HEK293 (cell line): ENCODE results near the gene LMO7.
A peak's percentile ranks its signal among the peaks of the same experiment; 100 is the strongest.

Experiments
- BCL11A ChIP-seq: fragments of 450-650 bp; formaldehyde crosslinking; IDR thresholded peaks from 2 replicates; pipeline ENCODE4 v1.5.1; 2016; ENCODE audit warnings: low read depth, missing biosample characterization, missing genetic modification characterization
- EGR2 ChIP-seq: fragments of 450-650 bp; formaldehyde crosslinking; IDR thresholded peaks from 2 replicates; pipeline ENCODE4 v1.5.1; 2016; ENCODE audit warnings: low read depth, missing biosample characterization, missing genetic modification characterization
- GLIS2 ChIP-seq: fragments of 450-650 bp; formaldehyde crosslinking; IDR thresholded peaks from 2 replicates; pipeline ENCODE4 v1.5.1; 2016; ENCODE audit warnings: missing biosample characterization, missing genetic modification characterization
- SP7 ChIP-seq: fragments of 450-650 bp; formaldehyde crosslinking; IDR thresholded peaks from 2 replicates; pipeline ENCODE4 v1.5.1; 2016; ENCODE audit warnings: missing biosample characterization, missing genetic modification characterization
- ZBTB8A ChIP-seq: fragments of 450-650 bp; formaldehyde crosslinking; IDR thresholded peaks from 2 replicates; pipeline ENCODE4 v1.5.1; 2016; ENCODE audit warnings: missing biosample characterization, missing genetic modification characterization
- ZNF202 ChIP-seq: fragments of 450-650 bp; formaldehyde crosslinking; IDR thresholded peaks from 2 replicates; pipeline ENCODE4 v1.5.1; 2016; ENCODE audit warnings: missing biosample characterization, missing genetic modification characterization, borderline replicate concordance
- ZNF24 ChIP-seq: fragments of 450-650 bp; formaldehyde crosslinking; IDR thresholded peaks from 2 replicates; pipeline ENCODE4 v1.5.1; 2016; ENCODE audit warnings: missing biosample characterization, missing genetic modification characterization
- ZNF335 ChIP-seq: fragments of 450-650 bp; formaldehyde crosslinking; conservative IDR thresholded peaks from 2 replicates; pipeline ENCODE4 v1.5.1; 2016; ENCODE audit warnings: missing biosample characterization, missing genetic modification characterization
- ZNF518A ChIP-seq: fragments of 450-650 bp; formaldehyde crosslinking; conservative IDR thresholded peaks from 2 replicates; pipeline ENCODE4 v1.5.1; 2016; ENCODE audit warnings: low read depth, missing biosample characterization, missing genetic modification characterization
- ZNF707 ChIP-seq: fragments of 450-650 bp; formaldehyde crosslinking; IDR thresholded peaks from 2 replicates; pipeline ENCODE4 v1.5.1; 2016; ENCODE audit warnings: missing biosample characterization, missing genetic modification characterization
- ZNF792 ChIP-seq: fragments of 450-650 bp; formaldehyde crosslinking; IDR thresholded peaks from 2 replicates; pipeline ENCODE4 v1.5.1; 2016; ENCODE audit warnings: missing biosample characterization, missing genetic modification characterization
- ZSCAN30 ChIP-seq: fragments of 450-650 bp; IDR thresholded peaks from 2 replicates; pipeline ENCODE4 v1.5.1; 2018; ENCODE audit warnings: missing biosample characterization, mild to moderate bottlenecking, missing genetic modification characterization, moderate library complexity
- TF ChIP-seq, protein P1 (sequence below): fragments of 450-650 bp; IDR thresholded peaks from 2 replicates; pipeline ENCODE4 v1.5.1; 2018; ENCODE audit warnings: missing biosample characterization, missing genetic modification characterization
- TF ChIP-seq, protein P2 (sequence below): fragments of 450-650 bp; formaldehyde crosslinking; IDR thresholded peaks from 2 replicates; pipeline ENCODE4 v1.5.1; 2016; ENCODE audit warnings: missing biosample characterization, missing genetic modification characterization
- TF ChIP-seq, protein P3 (sequence below): fragments of 450-650 bp; formaldehyde crosslinking; IDR thresholded peaks from 2 replicates; pipeline ENCODE4 v1.5.1; 2016; ENCODE audit warnings: missing biosample characterization, missing genetic modification characterization

Gene LMO7

GRCh38 chr13:75635101-75635827 lies 866 bp upstream of the LMO7 start (continued):
- TF ChIP-seq, protein P1, sequence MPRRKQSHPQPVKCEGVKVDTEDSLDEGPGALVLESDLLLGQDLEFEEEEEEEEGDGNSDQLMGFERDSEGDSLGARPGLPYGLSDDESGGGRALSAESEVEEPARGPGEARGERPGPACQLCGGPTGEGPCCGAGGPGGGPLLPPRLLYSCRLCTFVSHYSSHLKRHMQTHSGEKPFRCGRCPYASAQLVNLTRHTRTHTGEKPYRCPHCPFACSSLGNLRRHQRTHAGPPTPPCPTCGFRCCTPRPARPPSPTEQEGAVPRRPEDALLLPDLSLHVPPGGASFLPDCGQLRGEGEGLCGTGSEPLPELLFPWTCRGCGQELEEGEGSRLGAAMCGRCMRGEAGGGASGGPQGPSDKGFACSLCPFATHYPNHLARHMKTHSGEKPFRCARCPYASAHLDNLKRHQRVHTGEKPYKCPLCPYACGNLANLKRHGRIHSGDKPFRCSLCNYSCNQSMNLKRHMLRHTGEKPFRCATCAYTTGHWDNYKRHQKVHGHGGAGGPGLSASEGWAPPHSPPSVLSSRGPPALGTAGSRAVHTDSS (tag by site-specific recombination): no peak
- TF ChIP-seq ZBTB8A (tag by site-specific recombination) (peak; percentile 47; the same call in 1 of the 2 replicates), ZNF24 (tag by site-specific recombination) (no peak), ZNF518A (tag by site-specific recombination) (no peak), GLIS2 (tag by site-specific recombination) (0 out of 2 replicates have a peak, but pooled peaks have one; percentile 27), ZNF707 (tag by site-specific recombination) (no peak), ZNF792 (tag by site-specific recombination) (no peak), BCL11A (tag by site-specific recombination) (no peak), ZNF335 (tag by site-specific recombination) (no peak), SP7 (tag by site-specific recombination) (0 out of 2 replicates have a peak, but pooled peaks have one; percentile 24), EGR2 (peak; percentile 10; the same call in 1 of the 2 replicates), ZNF202 (tag by site-specific recombination) (0 out of 2 replicates have a peak, but pooled peaks have one; percentile 35), ZSCAN30 (0 out of 2 replicates have a peak, but pooled peaks have one; percentile 10)
- TF ChIP-seq, protein P2, sequence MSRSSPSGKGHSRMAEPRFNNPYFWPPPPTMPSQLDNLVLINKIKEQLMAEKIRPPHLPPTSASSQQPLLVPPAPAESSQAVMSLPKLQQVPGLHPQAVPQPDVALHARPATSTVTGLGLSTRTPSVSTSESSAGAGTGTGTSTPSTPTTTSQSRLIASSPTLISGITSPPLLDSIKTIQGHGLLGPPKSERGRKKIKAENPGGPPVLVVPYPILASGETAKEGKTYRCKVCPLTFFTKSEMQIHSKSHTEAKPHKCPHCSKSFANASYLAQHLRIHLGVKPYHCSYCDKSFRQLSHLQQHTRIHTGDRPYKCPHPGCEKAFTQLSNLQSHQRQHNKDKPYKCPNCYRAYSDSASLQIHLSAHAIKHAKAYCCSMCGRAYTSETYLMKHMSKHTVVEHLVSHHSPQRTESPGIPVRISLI (tag by site-specific recombination): no peak
- TF ChIP-seq, protein P3, sequence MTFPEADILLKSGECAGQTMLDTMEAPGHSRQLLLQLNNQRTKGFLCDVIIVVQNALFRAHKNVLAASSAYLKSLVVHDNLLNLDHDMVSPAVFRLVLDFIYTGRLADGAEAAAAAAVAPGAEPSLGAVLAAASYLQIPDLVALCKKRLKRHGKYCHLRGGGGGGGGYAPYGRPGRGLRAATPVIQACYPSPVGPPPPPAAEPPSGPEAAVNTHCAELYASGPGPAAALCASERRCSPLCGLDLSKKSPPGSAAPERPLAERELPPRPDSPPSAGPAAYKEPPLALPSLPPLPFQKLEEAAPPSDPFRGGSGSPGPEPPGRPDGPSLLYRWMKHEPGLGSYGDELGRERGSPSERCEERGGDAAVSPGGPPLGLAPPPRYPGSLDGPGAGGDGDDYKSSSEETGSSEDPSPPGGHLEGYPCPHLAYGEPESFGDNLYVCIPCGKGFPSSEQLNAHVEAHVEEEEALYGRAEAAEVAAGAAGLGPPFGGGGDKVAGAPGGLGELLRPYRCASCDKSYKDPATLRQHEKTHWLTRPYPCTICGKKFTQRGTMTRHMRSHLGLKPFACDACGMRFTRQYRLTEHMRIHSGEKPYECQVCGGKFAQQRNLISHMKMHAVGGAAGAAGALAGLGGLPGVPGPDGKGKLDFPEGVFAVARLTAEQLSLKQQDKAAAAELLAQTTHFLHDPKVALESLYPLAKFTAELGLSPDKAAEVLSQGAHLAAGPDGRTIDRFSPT (tag by site-specific recombination): peak; percentile 26; the same call in 1 of the 2 replicates
- TF ChIP-seq, all 188 proteins: peak for 13
